Neural cell (in vitro differentiated cells): ENCODE results near the gene IL17RB. TPM values are rescaled to one million over a fixed set of nuclear protein-coding genes. Genes with fewer than 3 reads are reported as not detected.
A peak's percentile ranks its signal among the peaks of the same experiment; 100 is the strongest.

Source experiments
- H2AFZ ChIP-seq: fragments of 200-600, 300-800 bp; sonication (generic), shearing (Covaris generic); 2 replicates; pipeline ENCODE4 v1.6.0; 2014; ENCODE audit warnings: low read depth, mild to moderate bottlenecking, antibody characterized with exemption, low read length, moderate library complexity
- H3F3A ChIP-seq: fragments of 200-600 bp; shearing (Covaris generic); 2 replicates; pipeline ENCODE4 v1.6.1; 2016; ENCODE audit warnings: mild to moderate bottlenecking, moderate library complexity, mixed read lengths, antibody characterized with exemption, low read length; ENCODE audit not compliant: insufficient read depth, poor library complexity, severe bottlenecking
- H3K27ac ChIP-seq: fragments of 200-600, 300-800 bp; sonication (generic), shearing (Covaris generic); 2 replicates; pipeline ENCODE4 v1.5.1; 2014; ENCODE audit warnings: mild to moderate bottlenecking, low read length, moderate library complexity
- H3K27me3 ChIP-seq: fragments of 300-800, 200-600 bp; sonication (generic), shearing (Covaris generic); 2 replicates; pipeline ENCODE4 v1.6.0; 2014; ENCODE audit warnings: mild to moderate bottlenecking, low read depth, low read length, moderate library complexity; ENCODE audit not compliant: insufficient read depth
- H3K36me3 ChIP-seq: fragments of 300-800, 200-600 bp; sonication (generic), shearing (Covaris generic); 2 replicates; pipeline ENCODE4 v1.5.1; 2014; ENCODE audit warnings: mild to moderate bottlenecking, antibody characterized with exemption, low read length, moderate library complexity; ENCODE audit not compliant: insufficient read depth
- H3K4me2 ChIP-seq: fragments of 300-800, 200-600 bp; sonication (generic), shearing (Covaris generic); 2 replicates; pipeline ENCODE4 v1.6.0; 2014; ENCODE audit warnings: mild to moderate bottlenecking, low read length
- H3K4me3 ChIP-seq: fragments of 300-800, 200-600 bp; sonication (generic), shearing (Covaris generic); 2 replicates; pipeline ENCODE4 v1.5.1; 2014; ENCODE audit warnings: mild to moderate bottlenecking, low read length, moderate library complexity
- H3K79me2 ChIP-seq: fragments of 200-600 bp; shearing (Covaris generic); replicated peaks from 2 replicates; pipeline ENCODE4 v1.6.0; 2014; ENCODE audit warnings: mild to moderate bottlenecking, low read length, moderate library complexity; ENCODE audit not compliant: insufficient read depth
- H3K9ac ChIP-seq: fragments of 300-800, 200-600 bp; sonication (generic), shearing (Covaris generic); 2 replicates; pipeline ENCODE4 v1.6.1; 2016; ENCODE audit warnings: mild to moderate bottlenecking, low read length, mixed read lengths
- H3K9me2 ChIP-seq: fragments of 200-600 bp; shearing (Covaris generic); 2 replicates; pipeline ENCODE4 v1.6.1; 2016; ENCODE audit warnings: mild to moderate bottlenecking, low read length, mixed read lengths; ENCODE audit not compliant: insufficient read depth
- H3K9me3 ChIP-seq: fragments of 200-600, 300-800 bp; sonication (generic), shearing (Covaris generic); 2 replicates; pipeline ENCODE4 v1.6.1; 2016; ENCODE audit warnings: mild to moderate bottlenecking, mixed run types, low read length, moderate library complexity, mixed read lengths
- H4K20me1 ChIP-seq: fragments of 200-600 bp; shearing (Covaris generic); 2 replicates; pipeline ENCODE4 v1.6.1; 2016; ENCODE audit warnings: mild to moderate bottlenecking, mixed run types; ENCODE audit not compliant: insufficient read depth
- CTCF ChIP-seq: fragments of 450-650 bp; IDR thresholded peaks from 2 replicates; pipeline ENCODE4 v1.5.1; 2014; ENCODE audit warnings: antibody characterized with exemption, mild to moderate bottlenecking, moderate library complexity; ENCODE audit not compliant: poor library complexity, severe bottlenecking
- EP300 ChIP-seq: fragments of 450-650 bp; conservative IDR thresholded peaks from 2 replicates; pipeline ENCODE4 v1.6.1; 2014; ENCODE audit warnings: antibody characterized with exemption, mild to moderate bottlenecking, moderate library complexity; ENCODE audit not compliant: poor library complexity, severe bottlenecking
- EZH2 ChIP-seq: fragments of 200-600, 300-800 bp; shearing (Covaris generic), sonication (generic); IDR thresholded peaks from 2 replicates; pipeline ENCODE4 v1.6.1; 2014; ENCODE audit warnings: antibody characterized with exemption, low read length, borderline replicate concordance, mild to moderate bottlenecking; ENCODE audit not compliant: insufficient read depth, poor library complexity, severe bottlenecking
- MXI1 ChIP-seq: fragments of 450-650 bp; conservative IDR thresholded peaks from 2 replicates; pipeline ENCODE4 v1.6.1; 2014; ENCODE audit warnings: antibody characterized with exemption, mild to moderate bottlenecking; ENCODE audit not compliant: poor library complexity, severe bottlenecking
- POLR2AphosphoS5 ChIP-seq: IDR thresholded peaks from 2 replicates; pipeline ENCODE4 v1.6.1; 2012
- RAD21 ChIP-seq: fragments of 450-650 bp; conservative IDR thresholded peaks from 2 replicates; pipeline ENCODE4 v1.6.1; 2014; ENCODE audit warnings: antibody characterized with exemption, mild to moderate bottlenecking, moderate library complexity
- REST ChIP-seq: IDR thresholded peaks from 2 replicates; pipeline ENCODE4 v1.6.1; 2012; ENCODE audit warnings: borderline replicate concordance
- SMC3 ChIP-seq: fragments of 450-650 bp; conservative IDR thresholded peaks from 2 replicates; pipeline ENCODE4 v1.6.1; 2014; ENCODE audit warnings: antibody characterized with exemption, mild to moderate bottlenecking, moderate library complexity; ENCODE audit not compliant: poor library complexity
- TAF1 ChIP-seq: IDR thresholded peaks from 2 replicates; pipeline ENCODE4 v1.6.1; 2012; ENCODE audit warnings: low read depth
- polyA plus RNA-seq: library from polyadenylated mRNA; depleted of rRNA; stranded (reverse); fragments of >200 nt; gene quantifications from 2 replicates; pipeline ENCODE4 v1.2.3, GENCODE V29; 2014

IL17RB gene
- polyA plus RNA-seq, 1 donor from 2014 or later, result 0.83 TPM

GRCh38 chr3:53888232-53888631 lies 41.9 kb downstream of the IL17RB start:
- Histone ChIP-seq H4K20me1 (no peaks in the 10 kb centered on the region), H3K9me3 (no peaks in the 10 kb centered on the region), H3K27ac (no peak overlapping the region), H3K79me2 (peaks cover 31% of the 10 kb centered on the region), H3K4me3 (peak overlapping the region; percentile 13), H2AFZ (no peak overlapping the region), H3F3A (no peaks in the 10 kb centered on the region), H3K4me2 (no peak overlapping the region), H3K9me2 (no peaks in the 10 kb centered on the region), H3K9ac (no peak overlapping the region), H3K36me3 (peaks cover 6% of the 10 kb centered on the region), H3K27me3 (no peaks in the 10 kb centered on the region)
- TF ChIP-seq EZH2 (no peak), MXI1 (no peak), REST (no peak), POLR2AphosphoS5 (no peak), SMC3 (no peak), RAD21 (no peak), CTCF (no peak), TAF1 (no peak), EP300 (no peak)

- H3K9me2 ChIP-seq, result no peaks in the 10 kb centered on the region
- H2AFZ ChIP-seq, result peak overlapping the region; percentile 83
- no peaks in the 10 kb centered on the region for H3F3A ChIP-seq
- H3K4me3 ChIP-seq, result peak overlapping the region; percentile 90
- peak overlapping the region; percentile 98 for H3K9ac ChIP-seq
- peaks cover 31% of the 10 kb centered on the region for H3K79me2 ChIP-seq
- peaks cover 3% of the 10 kb centered on the region for H3K27me3 ChIP-seq
- H3K4me2 ChIP-seq, result peak overlapping the region; percentile 92
- H3K9me3 ChIP-seq, result no peaks in the 10 kb centered on the region
- no peaks in the 10 kb centered on the region for H3K36me3 ChIP-seq
- no peaks in the 10 kb centered on the region for H4K20me1 ChIP-seq
- TF ChIP-seq RAD21, result no peak
- TF ChIP-seq POLR2AphosphoS5, result no peak
- no peak for TF ChIP-seq TAF1
- TF ChIP-seq CTCF, result peak; percentile 25
- TF ChIP-seq EZH2, result no peak
- no peak for TF ChIP-seq MXI1
- TF ChIP-seq REST, result no peak
- TF ChIP-seq EP300, result no peak
- no peak for TF ChIP-seq SMC3
- H3K27ac ChIP-seq, result peak overlapping the region; percentile 92
Observed at GRCh38 chr3:53890726-53891475, 44.5 kb downstream of the IL17RB start.
